Upper lobe of right lung (tissue), 1 donor: ENCODE data around the gene TMEM272. TPM values are rescaled to one million over a fixed set of nuclear protein-coding genes. Genes with fewer than 3 reads are reported as not detected.

Experiments
- ATAC-seq: fragments of 200-7000 bp; cut with Tn5 transposase; one replicate; pipeline ENCODE4 v1.9.1; 2020; ENCODE audit warnings: mild to moderate bottlenecking, moderate library complexity
- DNase-seq: peaks from one replicate; pipeline ENCODE4 v3.0.0-alpha.2; 2020
- H3K27ac ChIP-seq: fragments of 200-600 bp; one replicate; pipeline ENCODE4 v1.8.0; 2022
- H3K27me3 ChIP-seq: fragments of 200-600 bp; one replicate; pipeline ENCODE4 v1.8.0; 2022; ENCODE audit warnings: mild to moderate bottlenecking
- H3K36me3 ChIP-seq: fragments of 200-600 bp; one replicate; pipeline ENCODE4 v1.8.0; 2022
- H3K4me1 ChIP-seq: fragments of 200-600 bp; one replicate; pipeline ENCODE4 v1.8.0; 2022
- H3K4me3 ChIP-seq: fragments of 200-600 bp; one replicate; pipeline ENCODE4 v1.8.0; 2022; ENCODE audit warnings: mild to moderate bottlenecking
- H3K9me3 ChIP-seq: fragments of 200-600 bp; one replicate; pipeline ENCODE4 v1.8.0; 2022
- CTCF ChIP-seq: fragments of 200-600 bp; IDR thresholded peaks from one replicate; pipeline ENCODE4 v1.8.0; 2022; ENCODE audit warnings: antibody characterized with exemption
- intact Hi-C: fragments of 100-400 bp; cut with DNase I; formaldehyde crosslinking; loops from one replicate; pipeline ENCODE4 v1.11.0; 2022
- total RNA-seq: library from RNA; stranded (reverse); fragmentation: NEBNext Ultra II Directional; extraction: Animal tissue kit (Norgen Biotek cat#: 25700); gene quantifications from one replicate; pipeline ENCODE4 v1.2.1, GENCODE V29; 2021
- donor health status: DM: no; HTN: yes; CAD: no; lungs with severe emphysema.

The TMEM272 gene
- total RNA-seq, 1 donor from 2014 or later = not detected

GRCh38 chr13:51873117-51873798 is 28.3 kb upstream of the TMEM272 start:
- intact Hi-C loops = no loop called here
- TF ChIP-seq CTCF = no peak
- Histone ChIP-seq H3K27ac (no peak overlapping the region), H3K27me3 (no peaks in the 10 kb centered on the region), H3K9me3 (no peaks in the 10 kb centered on the region), H3K4me1 (no peaks in the 10 kb centered on the region), H3K36me3 (no peaks in the 10 kb centered on the region), H3K4me3 (no peak overlapping the region)
- no peak for DNase-seq
- no peak for ATAC-seq

GRCh38 chr13:51870616-51871015 is 25.6 kb upstream of the TMEM272 start:
- Histone ChIP-seq H3K27ac (no peak overlapping the region), H3K4me1 (no peaks in the 10 kb centered on the region), H3K27me3 (no peaks in the 10 kb centered on the region), H3K36me3 (no peaks in the 10 kb centered on the region), H3K4me3 (no peak overlapping the region), H3K9me3 (no peaks in the 10 kb centered on the region)
- DNase-seq (no peak), ATAC-seq (no peak)
- intact Hi-C loops = no loop called here
- no peak for TF ChIP-seq CTCF

GRCh38 chr13:51869916-51870315 is 24.9 kb upstream of the TMEM272 start:
- no peak for DNase-seq
- Histone ChIP-seq H3K27me3 (no peaks in the 10 kb centered on the region), H3K9me3 (no peaks in the 10 kb centered on the region), H3K36me3 (no peaks in the 10 kb centered on the region), H3K27ac (no peak overlapping the region), H3K4me1 (no peaks in the 10 kb centered on the region), H3K4me3 (no peak overlapping the region)
- ATAC-seq = no peak
- no peak for TF ChIP-seq CTCF
- intact Hi-C loops = no loop called here

GRCh38 chr13:51867062-51867461 is 22.1 kb upstream of the TMEM272 start:
- no peaks in the 10 kb centered on the region for H3K4me1 ChIP-seq
- no peaks in the 10 kb centered on the region for H3K27me3 ChIP-seq
- H3K4me3 ChIP-seq = no peak overlapping the region
- no peak for ATAC-seq
- no peak overlapping the region for H3K27ac ChIP-seq
- H3K9me3 ChIP-seq = no peaks in the 10 kb centered on the region
- intact Hi-C loops = no loop called here
- no peaks in the 10 kb centered on the region for H3K36me3 ChIP-seq
- TF ChIP-seq CTCF = no peak
- DNase-seq = no peak

- intact Hi-C loops = no loop called here
- no peak for ATAC-seq
- H3K27ac ChIP-seq = no peak overlapping the region
Measured at GRCh38 chr13:51865838-51866237, 20.9 kb upstream of the TMEM272 start.

More at GRCh38 chr13:51865838-51866237, 20.9 kb upstream of the TMEM272 start:
- H3K4me3 ChIP-seq = no peak overlapping the region
- no peaks in the 10 kb centered on the region for H3K27me3 ChIP-seq
- H3K36me3 ChIP-seq = no peaks in the 10 kb centered on the region
- no peaks in the 10 kb centered on the region for H3K4me1 ChIP-seq
- DNase-seq = no peak
- no peaks in the 10 kb centered on the region for H3K9me3 ChIP-seq
- TF ChIP-seq CTCF = no peak
